ENCODE measurements around the gene SPINT1.
"Not testable (repeated sequence)": the region's sequence is repeated elsewhere in the genome, so short reads cannot be mapped to it uniquely, and the experiment has no call there.

Gene SPINT1

GRCh38 chr15:40858706-40859105, 14.9 kb downstream of the SPINT1 start:
- DNase-seq (ENCODE audit: low spot score), result no peak

- peak; percentile 29 for DNase-seq (ENCODE audit: low spot score)
Measured at GRCh38 chr15:40859206-40859851, 15.5 kb downstream of the SPINT1 start.

- not testable (repeated sequence) for DNase-seq (ENCODE audit: low spot score)
Measured at GRCh38 chr15:40861147-40861546, 17.3 kb downstream of the SPINT1 start.

GRCh38 chr15:40863660-40864270, 19.9 kb downstream of the SPINT1 start:
- no peak for DNase-seq (ENCODE audit: low spot score)

GRCh38 chr15:40867199-40867598, 23.4 kb downstream of the SPINT1 start:
- no peak for DNase-seq (ENCODE audit: low spot score)

GRCh38 chr15:40869686-40870085, 25.8 kb downstream of the SPINT1 start:
- no peak for DNase-seq (ENCODE audit: low spot score)

GRCh38 chr15:40870716-40871115, 26.9 kb downstream of the SPINT1 start:
- DNase-seq (ENCODE audit: low spot score), result no peak

GRCh38 chr15:40871749-40872617, 28.1 kb downstream of the SPINT1 start:
- no peak for DNase-seq (ENCODE audit: low spot score)

- no peak for DNase-seq (ENCODE audit: low spot score)
Measured at GRCh38 chr15:40872791-40873693, 29.2 kb downstream of the SPINT1 start.

- DNase-seq (ENCODE audit: low spot score), result no peak
Measured at GRCh38 chr15:40873694-40874561, 30.1 kb downstream of the SPINT1 start, which contains the start of gene RHOV. RHOV (minus strand) TSS chr15:40874234; CDS start chr15:40874139, 95 bp downstream.

GRCh38 chr15:40875991-40876730, 32.3 kb downstream of the SPINT1 start:
- no peak for DNase-seq (ENCODE audit: low spot score)

- no peak for DNase-seq (ENCODE audit: low spot score)
Measured at GRCh38 chr15:40877694-40878093, 33.8 kb downstream of the SPINT1 start.

GRCh38 chr15:40878785-40879184, 34.9 kb downstream of the SPINT1 start:
- DNase-seq (ENCODE audit: low spot score), result no peak

GRCh38 chr15:40879609-40880008, 35.8 kb downstream of the SPINT1 start:
- no peak for DNase-seq (ENCODE audit: low spot score)

GRCh38 chr15:40881351-40881750, 37.5 kb downstream of the SPINT1 start:
- no peak for DNase-seq (ENCODE audit: low spot score)

GRCh38 chr15:40886586-40886985, 42.7 kb downstream of the SPINT1 start:
- no peak for DNase-seq (ENCODE audit: low spot score)

GRCh38 chr15:40889112-40889511, 45.3 kb downstream of the SPINT1 start:
- DNase-seq (ENCODE audit: low spot score), result no peak

GRCh38 chr15:40891138-40891537, 47.3 kb downstream of the SPINT1 start:
- DNase-seq (ENCODE audit: low spot score), result no peak

- DNase-seq (ENCODE audit: low spot score), result peak; percentile 61
Measured at GRCh38 chr15:40891810-40892446, 48.1 kb downstream of the SPINT1 start.
